GM21737 (cell line): Measurements from ENCODE around the gene GOLGA8M.
"Not testable (repeated sequence)": the region's sequence is repeated elsewhere in the genome, so short reads cannot be mapped to it uniquely, and the experiment has no call there.

ENCODE experiments used
- ATAC-seq: cut with Tn5 transposase; IDR thresholded peaks from one replicate; pipeline ENCODE4 v1.9.1; 2021; ENCODE audit warnings: mild to moderate bottlenecking, moderate library complexity; ENCODE audit not compliant: unreplicated experiment

GOLGA8M gene

GRCh38 chr15:28712270-28712669 is at the start of gene GOLGA8M:
Gene GOLGA8M, minus strand, starts transcription at chr15:28712421. Its CDS starts 98 bp downstream, at chr15:28712323.
- not testable (repeated sequence) for ATAC-seq

DNA sequence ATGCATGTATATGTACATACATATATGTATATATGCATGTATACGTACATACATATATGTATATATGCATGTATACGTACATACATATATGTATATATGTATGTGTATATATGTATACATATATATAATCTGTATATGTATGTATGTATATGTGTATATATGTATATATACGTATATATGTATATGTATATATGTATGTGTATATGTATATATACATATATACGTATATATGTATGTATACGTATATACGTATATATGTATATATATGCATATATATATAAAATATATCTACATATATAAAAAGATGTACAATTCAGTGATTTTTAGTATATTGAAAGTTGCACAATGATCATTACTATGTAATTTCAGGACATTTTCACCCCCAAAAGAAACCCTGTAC is 30.7 kb upstream of the GOLGA8M start:
- not testable (repeated sequence) for ATAC-seq

DNA sequence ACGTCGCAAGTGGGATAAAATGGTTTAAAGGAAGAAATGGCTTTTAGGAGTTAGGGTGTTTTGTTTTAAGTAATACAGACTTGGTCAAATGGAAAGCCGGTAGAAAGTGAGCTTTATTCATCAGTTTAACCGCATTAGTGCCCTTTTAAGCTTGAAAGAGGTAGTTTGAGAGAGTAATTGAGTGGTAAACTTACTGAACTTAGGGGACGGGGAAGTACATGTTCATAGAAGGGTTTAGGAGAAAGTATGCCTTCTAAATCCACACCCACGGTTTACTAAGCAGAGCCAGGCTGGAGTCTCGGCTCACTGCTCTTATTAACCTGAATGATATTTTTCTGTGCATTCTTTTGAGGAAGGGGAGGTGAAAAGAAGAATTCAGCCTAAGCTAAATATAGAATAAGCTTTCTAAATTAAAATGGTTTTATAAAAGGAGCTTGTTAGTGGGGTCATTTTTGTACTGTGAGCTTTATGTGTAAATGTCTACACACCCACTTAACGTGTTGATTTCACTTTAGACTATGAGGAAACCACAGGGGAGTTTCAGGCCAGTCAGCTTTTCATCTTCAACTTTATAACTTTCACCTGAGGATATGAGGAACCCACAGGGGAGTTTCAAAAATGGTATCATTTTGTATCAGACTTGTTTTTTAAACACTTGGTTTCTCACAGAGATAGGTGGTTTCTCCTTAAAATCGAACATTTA is 26.5 kb upstream of the GOLGA8M start:
- ATAC-seq = peak; percentile 45

DNA sequence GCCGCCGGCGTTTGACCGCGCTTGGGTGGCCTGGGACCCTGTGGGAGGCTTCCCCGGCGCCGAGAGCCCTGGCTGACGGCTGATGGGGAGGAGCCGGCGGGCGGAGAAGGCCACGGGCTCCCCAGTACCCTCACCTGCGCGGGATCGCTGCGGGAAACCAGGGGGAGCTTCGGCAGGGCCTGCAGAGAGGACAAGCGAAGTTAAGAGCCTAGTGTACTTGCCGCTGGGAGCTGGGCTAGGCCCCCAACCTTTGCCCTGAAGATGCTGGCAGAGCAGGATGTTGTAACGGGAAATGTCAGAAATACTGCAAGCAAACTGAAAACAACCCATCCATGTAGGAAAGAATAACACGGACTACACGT is 26.0 kb upstream of the GOLGA8M start:
- not testable (repeated sequence) for ATAC-seq

GRCh38 chr15:28737521-28738199 is 25.4 kb upstream of the GOLGA8M start:
- ATAC-seq = peak; percentile 48

DNA sequence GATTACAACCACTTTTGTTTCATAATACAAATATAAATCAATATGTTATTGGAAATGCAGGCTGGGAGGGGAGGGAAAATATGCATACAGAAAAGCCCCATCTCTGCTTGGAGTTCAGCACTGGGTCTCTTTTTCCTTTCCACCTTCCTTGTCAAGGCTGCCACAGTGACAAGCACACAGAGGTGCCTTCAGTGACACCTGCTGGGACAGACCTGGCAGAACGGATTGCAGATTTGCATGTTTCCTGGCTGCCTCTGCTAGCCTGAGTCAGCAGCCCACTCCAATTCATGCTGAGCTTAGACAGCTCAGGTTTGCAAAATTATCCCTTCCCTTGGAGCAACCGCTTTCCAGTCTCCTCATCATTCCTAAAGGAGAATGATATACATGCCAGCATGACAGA is 15.8 kb upstream of the GOLGA8M start:
- not testable (repeated sequence) for ATAC-seq

- not testable (repeated sequence) for ATAC-seq
Observed at GRCh38 chr15:28727026-28727425, 14.8 kb upstream of the GOLGA8M start.

GRCh38 chr15:28726102-28726501 is 13.9 kb upstream of the GOLGA8M start:
- ATAC-seq = no peak

DNA sequence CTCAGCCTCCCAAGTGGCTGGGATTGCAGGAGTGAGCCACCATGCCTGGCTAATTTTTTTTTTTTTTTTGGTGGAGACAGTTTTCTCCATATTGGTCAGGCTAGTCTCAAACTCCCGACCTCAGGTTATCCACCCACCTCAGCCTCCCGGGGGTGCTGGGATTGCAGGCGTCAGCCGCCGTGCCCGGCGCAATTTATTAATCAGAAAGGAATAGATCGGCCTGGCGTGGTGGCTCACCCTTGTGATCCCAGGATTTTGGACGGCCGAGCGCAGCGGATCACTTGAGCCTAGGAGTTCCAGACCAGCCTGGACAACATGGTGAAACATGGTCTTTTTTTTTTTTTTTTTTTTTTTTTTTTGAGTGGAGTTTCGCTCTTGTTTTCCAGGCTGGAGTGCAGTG is 13.3 kb upstream of the GOLGA8M start:
- no peak for ATAC-seq

DNA sequence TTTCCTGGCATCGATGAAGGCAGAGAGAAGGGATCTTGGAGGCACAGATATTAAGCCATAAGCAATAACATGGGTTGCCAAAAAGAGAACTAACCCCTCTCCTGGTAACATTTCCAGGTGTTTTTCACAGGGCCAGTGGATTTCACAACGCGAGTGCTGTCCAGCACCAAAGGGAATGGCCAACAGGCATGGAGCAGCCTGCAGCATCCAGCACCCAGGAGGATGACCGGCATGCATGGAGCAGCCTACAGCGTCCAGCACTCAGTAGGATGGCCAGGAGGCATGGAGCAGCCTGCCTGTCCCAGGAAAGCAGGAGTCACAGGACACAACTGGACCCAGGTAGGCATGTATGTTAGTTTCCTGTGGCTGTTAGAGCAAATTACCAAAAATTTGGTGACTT is 11.8 kb upstream of the GOLGA8M start:
- not testable (repeated sequence) for ATAC-seq

- ATAC-seq = not testable (repeated sequence)
Observed at GRCh38 chr15:28719626-28720025, 7.4 kb upstream of the GOLGA8M start.

DNA sequence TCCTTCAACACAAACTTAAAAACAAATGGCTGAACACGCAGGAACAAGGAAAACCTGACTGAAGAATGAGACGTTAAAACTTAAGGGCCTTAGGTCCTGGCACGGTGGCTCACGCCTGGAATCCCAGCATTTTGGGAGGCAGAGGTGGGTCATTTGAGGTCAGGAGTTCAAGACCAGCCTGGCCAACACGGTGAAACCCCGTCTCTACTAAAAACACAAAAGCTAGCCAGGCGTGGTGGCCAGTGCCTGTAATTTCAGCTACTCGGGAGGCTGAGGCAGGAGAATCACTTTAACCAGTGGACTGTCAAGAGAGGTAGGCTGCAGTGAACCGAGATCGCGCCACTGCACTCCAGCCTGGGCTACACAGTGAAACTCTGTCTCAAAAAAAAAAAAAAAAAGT is 6.4 kb upstream of the GOLGA8M start:
- not testable (repeated sequence) for ATAC-seq

GRCh38 chr15:28714176-28714575 is 2.0 kb upstream of the GOLGA8M start:
- ATAC-seq = not testable (repeated sequence)

DNA sequence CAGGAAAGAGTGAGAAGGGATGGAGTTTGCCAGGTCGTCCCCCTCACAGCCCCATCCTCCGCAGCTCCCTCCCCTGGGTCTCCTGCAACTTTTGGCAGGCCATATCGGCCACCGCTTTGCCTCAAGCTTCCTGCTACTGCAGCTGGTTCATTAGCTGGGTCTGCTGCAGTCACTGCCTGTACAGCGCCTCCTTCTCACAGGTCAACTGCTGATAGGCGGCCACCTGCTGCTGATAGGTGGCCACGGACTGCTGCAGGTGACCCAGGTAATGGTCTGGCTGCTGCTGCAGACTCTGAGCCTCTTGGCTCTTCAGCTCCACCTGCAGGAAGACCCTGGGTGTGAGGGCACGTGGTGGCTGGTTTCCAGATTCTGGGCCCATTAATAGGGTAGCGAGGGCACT is 8.3 kb downstream of the GOLGA8M start:
- not testable (repeated sequence) for ATAC-seq

GRCh38 chr15:28702427-28702826 is 9.8 kb downstream of the GOLGA8M start:
- ATAC-seq = not testable (repeated sequence)

DNA sequence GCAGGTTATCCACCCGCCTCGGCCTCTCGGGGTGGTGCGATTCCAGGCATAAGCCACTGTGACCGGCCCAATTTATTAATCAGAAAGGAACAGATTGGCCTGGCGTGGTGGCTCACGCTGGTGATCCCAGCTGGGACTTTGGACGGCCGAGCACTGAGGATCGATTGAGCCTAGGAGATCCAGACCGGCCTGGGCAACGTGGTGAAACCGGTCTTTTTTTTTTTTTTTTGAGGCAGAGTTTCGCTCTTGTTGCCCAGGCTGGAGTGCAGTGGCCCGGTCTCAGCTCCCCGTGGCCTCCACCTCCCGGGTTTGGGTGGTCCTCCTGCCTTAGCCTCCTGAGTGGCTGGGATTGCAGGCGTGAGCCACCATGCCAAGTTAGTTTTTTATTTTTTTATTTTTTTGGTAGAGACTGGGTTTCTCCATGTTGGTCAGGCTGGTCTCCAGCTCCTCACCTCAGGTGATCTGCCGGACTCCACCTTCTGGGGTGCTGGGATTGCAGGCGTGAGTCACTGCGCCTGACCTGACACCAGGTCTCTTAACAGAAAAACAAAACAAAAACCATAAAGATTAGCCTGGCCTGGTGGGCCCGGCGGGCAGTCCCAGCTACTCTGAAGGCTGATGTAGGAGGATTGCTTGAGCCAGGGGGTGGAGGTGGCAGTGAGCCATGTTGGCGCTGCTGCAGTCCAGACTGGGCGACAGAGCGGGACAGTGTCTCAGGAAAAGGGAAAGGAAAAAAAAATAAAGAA is 18.0 kb downstream of the GOLGA8M start:
- not testable (repeated sequence) for ATAC-seq

DNA sequence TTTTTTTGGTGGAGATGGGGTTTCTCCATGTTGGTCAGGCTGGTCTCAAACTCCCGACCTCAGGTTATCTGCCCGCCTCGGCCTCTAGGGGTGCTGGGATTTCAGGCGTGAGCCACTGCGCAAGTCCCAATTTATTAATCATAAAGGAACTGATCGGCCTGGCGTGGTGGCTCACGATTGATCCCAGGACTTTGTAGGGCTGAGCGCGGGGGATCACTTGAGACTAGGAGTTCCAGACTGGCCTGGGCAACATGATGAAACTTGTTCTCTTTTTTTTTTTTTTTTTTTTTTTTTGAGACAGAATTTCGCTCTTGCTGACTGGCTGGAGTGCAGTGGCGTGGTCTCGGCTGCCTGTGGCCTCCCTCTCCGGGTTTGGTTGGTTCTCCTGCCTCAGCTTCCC is 19.2 kb downstream of the GOLGA8M start:
- ATAC-seq = not testable (repeated sequence)

- ATAC-seq = not testable (repeated sequence)
Observed at GRCh38 chr15:28673533-28673932, 38.7 kb downstream of the GOLGA8M start.

GRCh38 chr15:28672122-28672521 is 40.1 kb downstream of the GOLGA8M start:
- not testable (repeated sequence) for ATAC-seq

- not testable (repeated sequence) for ATAC-seq
Observed at GRCh38 chr15:28666402-28666801, 45.8 kb downstream of the GOLGA8M start.

DNA sequence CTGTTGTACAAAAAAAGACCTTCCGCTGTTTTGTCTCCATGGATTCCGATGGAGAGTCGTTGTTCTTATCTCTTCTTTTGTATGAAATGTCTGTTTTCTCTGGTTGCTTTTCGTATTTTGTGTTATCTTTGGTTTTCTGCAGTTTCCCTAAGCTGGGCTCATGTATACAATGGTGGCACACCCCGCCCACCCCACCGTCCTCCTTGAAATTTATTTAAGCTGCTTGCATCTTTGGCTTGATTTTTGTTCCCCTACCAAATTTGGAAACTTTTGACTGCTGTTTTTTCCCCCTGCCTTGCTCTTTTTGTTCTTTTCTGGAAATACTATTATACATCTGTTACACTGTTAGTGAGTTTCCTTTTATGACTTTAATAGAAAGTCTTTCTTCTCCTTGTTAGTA is 47.6 kb downstream of the GOLGA8M start:
- not testable (repeated sequence) for ATAC-seq

DNA sequence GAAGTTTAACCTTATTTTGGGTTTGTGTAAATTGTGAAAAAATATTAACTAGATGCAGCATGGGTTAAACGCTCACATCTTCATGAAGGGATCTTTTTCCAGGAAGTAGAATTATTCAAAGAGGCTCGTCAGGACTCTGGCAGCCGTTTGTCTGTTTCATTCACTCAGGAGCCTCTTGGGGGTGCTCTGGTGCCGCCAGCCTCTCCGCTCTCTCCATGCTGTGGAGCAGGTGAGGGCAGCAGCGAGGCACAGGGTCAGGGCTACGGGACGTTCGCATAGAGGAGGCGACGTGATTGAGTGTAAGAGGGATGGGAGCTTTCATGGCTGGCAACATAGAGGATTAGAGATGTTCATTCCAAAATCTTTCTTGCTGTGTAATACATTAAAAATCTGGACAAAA is 48.5 kb downstream of the GOLGA8M start:
- ATAC-seq = not testable (repeated sequence)
